ENCODE results near the gene MMEL1. TPM values are rescaled to one million over a fixed set of nuclear protein-coding genes. Genes with fewer than 3 reads are reported as not detected.
"Not testable (repeated sequence)": the region's sequence is repeated elsewhere in the genome, so short reads cannot be mapped to it uniquely, and the experiment has no call there.

Gene MMEL1
- polyA plus RNA-seq (2012; rRNA removed), result 0.16 and 0.26 TPM in 2 replicates
- 0.22 and 0.35 TPM in 2 replicates for polyA plus RNA-seq (2012; cell fraction: cytosol; rRNA removed)
- polyA plus RNA-seq (2012; cell fraction: nucleus; rRNA removed), result 0.42 and 1.0 TPM in 2 replicates

- Histone ChIP-seq H3K9ac (no peak within 1 kb of the TSS), H3K79me2 (ENCODE audit: insufficient read depth) (no peaks in the 10 kb centered on the region), H3K27me3 (ENCODE audit: insufficient read depth) (peaks cover 12% of the 10 kb centered on the region; the same call in 1 of the 2 replicates), H4K20me1 (ENCODE audit: insufficient read depth) (no peaks in the 10 kb centered on the region), H3K4me2 (no peak within 1 kb of the TSS), H3K9me3 (no peaks in the 10 kb centered on the region), H3F3A (replicated peaks; ENCODE audit: insufficient read depth) (peaks cover 5% of the 10 kb centered on the region), H3K4me3 (ENCODE audit: low read depth in 2 of 2, low read length in 1 of 2) (no peak within 1 kb of the TSS), H3K36me3 (replicated peaks in 1 of 2; ENCODE audit: control insufficient read depth in 1 of 2, insufficient read depth in 2 of 2, low read length in 1 of 2) (no peaks in the 10 kb centered on the region), H3K9me2 (no peaks in the 10 kb centered on the region), H3K4me1 (ENCODE audit: control insufficient read depth in 1 of 2, insufficient read depth in 2 of 2, low read depth in 1 of 2, low read length in 1 of 2) (no peaks in the 10 kb centered on the region), H3K27ac (ENCODE audit: low read depth in 2 of 2, low read length in 1 of 2) (no peak within 1 kb of the TSS), H2AFZ (ENCODE audit: low read depth) (no peak within 1 kb of the TSS)
- ChIA-PET POLR2A (no interaction called here), CTCF (interaction anchor here (0.6 kb wide), 1 partner anchor 10 kb away, joined by 4 read pairs; no protein-coding TSS in a partner anchor)
- TF ChIP-seq CHD2 (IDR thresholded peaks at IDR 0.05; ENCODE audit: low read length, partially characterized antibody) (no peak), REST (IDR thresholded peaks at IDR 0.05; ENCODE audit: low read depth, low read length) (no peak), SMC3 (IDR thresholded peaks at IDR 0.05; ENCODE audit: low read depth, low read length) (no peak), NFIC (IDR thresholded peaks at IDR 0.05; ENCODE audit: borderline replicate concordance) (no peak), EP300 (IDR thresholded peaks at IDR 0.05; ENCODE audit: borderline replicate concordance in 1 of 2, low read depth in 1 of 2, low read length in 1 of 2) (no peak)
- DNase-seq, result no peak
- WGBS (ENCODE audit: low lambda C conversion rate), result 62% methylated on average over 6 of the region's 16 CpGs
These were observed at the start of gene MMEL1 for GRCh38 chr1:2632561-2633361. TSS of gene MMEL1 (minus strand) at chr1:2633016. CDS start at chr1:2629484, 3,532 bp downstream.

DNA sequence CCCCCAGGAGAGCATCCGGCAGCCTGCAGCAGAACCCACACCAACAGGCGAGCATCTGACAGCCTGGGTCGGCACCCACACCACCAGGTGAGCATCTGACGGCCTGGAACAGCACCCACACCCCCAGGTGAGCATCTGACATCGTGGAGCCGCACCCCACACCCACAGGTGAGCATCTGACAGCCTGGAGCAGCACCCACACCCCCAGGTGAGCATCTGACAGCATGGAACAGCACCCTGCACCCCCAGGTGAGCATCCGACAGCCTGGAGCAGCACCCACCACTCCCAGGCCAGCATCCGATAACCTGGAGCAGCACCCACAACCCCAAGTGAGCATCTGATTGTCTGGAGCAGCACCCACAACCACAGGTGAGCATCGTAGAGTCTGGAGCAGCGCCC lies 43.9 kb upstream of the MMEL1 start:
- H3K36me3 ChIP-seq (replicated peaks in 1 of 2; ENCODE audit: control insufficient read depth in 1 of 2, insufficient read depth in 2 of 2, low read length in 1 of 2); H3K9me2 ChIP-seq; H3K79me2 ChIP-seq (ENCODE audit: insufficient read depth); DNase-seq; H3K27me3 ChIP-seq (ENCODE audit: insufficient read depth); H3K9ac ChIP-seq; H2AFZ ChIP-seq (ENCODE audit: low read depth); H3K4me3 ChIP-seq (ENCODE audit: low read depth in 2 of 2, low read length in 1 of 2); H3K4me1 ChIP-seq (ENCODE audit: control insufficient read depth in 1 of 2, insufficient read depth in 2 of 2, low read depth in 1 of 2, low read length in 1 of 2); H3K9me3 ChIP-seq; H3F3A ChIP-seq (replicated peaks; ENCODE audit: insufficient read depth); H3K27ac ChIP-seq (ENCODE audit: low read depth in 2 of 2, low read length in 1 of 2); H4K20me1 ChIP-seq (ENCODE audit: insufficient read depth); POLR2A ChIA-PET; H3K4me2 ChIP-seq; CTCF ChIA-PET: not testable (repeated sequence)
- no CpG with 5 or more reads among the region's 10 CpGs for WGBS (ENCODE audit: low lambda C conversion rate)

GRCh38 chr1:2671656-2672055 lies 38.8 kb upstream of the MMEL1 start:
- WGBS (ENCODE audit: low lambda C conversion rate), result 3% methylated on average over 7 of the region's 11 CpGs
- CTCF ChIA-PET, result not testable (repeated sequence)

GRCh38 chr1:2659806-2660205 lies 27.0 kb upstream of the MMEL1 start:
- H3K9ac ChIP-seq; H2AFZ ChIP-seq (ENCODE audit: low read depth); H3K4me3 ChIP-seq (ENCODE audit: low read depth in 2 of 2, low read length in 1 of 2); H3K27me3 ChIP-seq (ENCODE audit: insufficient read depth); H3K27ac ChIP-seq (ENCODE audit: low read depth in 2 of 2, low read length in 1 of 2); H3K79me2 ChIP-seq (ENCODE audit: insufficient read depth); CTCF ChIA-PET; H3K4me1 ChIP-seq (ENCODE audit: control insufficient read depth in 1 of 2, insufficient read depth in 2 of 2, low read depth in 1 of 2, low read length in 1 of 2); H3K9me2 ChIP-seq; H3K9me3 ChIP-seq; H3K4me2 ChIP-seq; H3F3A ChIP-seq (replicated peaks; ENCODE audit: insufficient read depth); DNase-seq; POLR2A ChIA-PET; H3K36me3 ChIP-seq (replicated peaks in 1 of 2; ENCODE audit: control insufficient read depth in 1 of 2, insufficient read depth in 2 of 2, low read length in 1 of 2); H4K20me1 ChIP-seq (ENCODE audit: insufficient read depth): not testable (repeated sequence)
- WGBS (ENCODE audit: low lambda C conversion rate), result 4% methylated on average over 5 of the region's 8 CpGs

More at GRCh38 chr1:2671656-2672055, 38.8 kb upstream of the MMEL1 start:
- DNase-seq; H3K4me3 ChIP-seq (ENCODE audit: low read depth in 2 of 2, low read length in 1 of 2); H3K27me3 ChIP-seq (ENCODE audit: insufficient read depth); H3K9me3 ChIP-seq; H3K4me2 ChIP-seq; H4K20me1 ChIP-seq (ENCODE audit: insufficient read depth); H3K9me2 ChIP-seq; H3K9ac ChIP-seq; H3K27ac ChIP-seq (ENCODE audit: low read depth in 2 of 2, low read length in 1 of 2); H3K4me1 ChIP-seq (ENCODE audit: control insufficient read depth in 1 of 2, insufficient read depth in 2 of 2, low read depth in 1 of 2, low read length in 1 of 2); POLR2A ChIA-PET; H3K36me3 ChIP-seq (replicated peaks in 1 of 2; ENCODE audit: control insufficient read depth in 1 of 2, insufficient read depth in 2 of 2, low read length in 1 of 2); H3K79me2 ChIP-seq (ENCODE audit: insufficient read depth); H3F3A ChIP-seq (replicated peaks; ENCODE audit: insufficient read depth); H2AFZ ChIP-seq (ENCODE audit: low read depth): not testable (repeated sequence)

- H3K36me3 ChIP-seq (replicated peaks in 1 of 2; ENCODE audit: control insufficient read depth in 1 of 2, insufficient read depth in 2 of 2, low read length in 1 of 2); H3K9ac ChIP-seq; H4K20me1 ChIP-seq (ENCODE audit: insufficient read depth); H3K4me1 ChIP-seq (ENCODE audit: control insufficient read depth in 1 of 2, insufficient read depth in 2 of 2, low read depth in 1 of 2, low read length in 1 of 2); H3K4me2 ChIP-seq; H3K27me3 ChIP-seq (ENCODE audit: insufficient read depth); H2AFZ ChIP-seq (ENCODE audit: low read depth); H3F3A ChIP-seq (replicated peaks; ENCODE audit: insufficient read depth); H3K9me3 ChIP-seq; H3K4me3 ChIP-seq (ENCODE audit: low read depth in 2 of 2, low read length in 1 of 2); H3K9me2 ChIP-seq; POLR2A ChIA-PET; DNase-seq; H3K27ac ChIP-seq (ENCODE audit: low read depth in 2 of 2, low read length in 1 of 2); CTCF ChIA-PET; H3K79me2 ChIP-seq (ENCODE audit: insufficient read depth): not testable (repeated sequence)
- 3% methylated on average over 5 of the region's 10 CpGs for WGBS (ENCODE audit: low lambda C conversion rate)
These were observed 25.1 kb upstream of the MMEL1 start for GRCh38 chr1:2657909-2658308.
